ENCODE data around the gene BBC3.
"Not testable (repeated sequence)": the region's sequence is repeated elsewhere in the genome, so short reads cannot be mapped to it uniquely, and the experiment has no call there.

BBC3 gene

GRCh38 chr19:47261946-47262793, 31.2 kb upstream of the BBC3 start:
- not testable (repeated sequence) for H2BK12ac ChIP-seq (ENCODE audit: low read length in 2 of 2); H3K27ac ChIP-seq (ENCODE audit: low read length, poor library complexity, severe bottlenecking); H2AK5ac ChIP-seq (ENCODE audit: low read length, severe bottlenecking); H4K91ac ChIP-seq (ENCODE audit: low read length); H2AFZ ChIP-seq (ENCODE audit: low read depth, low read length); DNase-seq; H4K8ac ChIP-seq (ENCODE audit: low read length); H3K23ac ChIP-seq (ENCODE audit: low read length in 2 of 2); H3K9me3 ChIP-seq (ENCODE audit: control insufficient read depth, low read length); H3K4me3 ChIP-seq (ENCODE audit: insufficient read depth in 1 of 2, low read depth in 1 of 2, low read length in 2 of 2); H3K9ac ChIP-seq (ENCODE audit: low read length); H3K14ac ChIP-seq (ENCODE audit: low read length in 2 of 2); H3K18ac ChIP-seq (ENCODE audit: low read depth in 1 of 2, low read length in 2 of 2); H2BK15ac ChIP-seq (ENCODE audit: low read depth, poor library complexity, severe bottlenecking); H3K4ac ChIP-seq (ENCODE audit: low read depth in 1 of 2, low read length in 2 of 2); H2BK120ac ChIP-seq (ENCODE audit: low read depth, low read length); H2BK5ac ChIP-seq (ENCODE audit: low read depth, low read length, poor library complexity, severe bottlenecking); H3K4me2 ChIP-seq (ENCODE audit: low read length, poor library complexity, severe bottlenecking); H3K27me3 ChIP-seq (ENCODE audit: control insufficient read depth in 1 of 2, insufficient read depth in 1 of 2, low read length in 2 of 2)
- Histone ChIP-seq H3K79me1 (replicated peaks; ENCODE audit: low read length, poor library complexity, severe bottlenecking) (peaks cover 40% of the 10 kb centered on the region), H3K36me3 (ENCODE audit: control insufficient read depth in 1 of 2, insufficient read depth in 2 of 2, low read depth in 1 of 2, low read length in 2 of 2) (peaks cover 69 to 73% of the 10 kb centered on the region in 2 experiments), H3K4me1 (ENCODE audit: control insufficient read depth, insufficient read depth, low read depth, low read length) (peaks cover 16% of the 10 kb centered on the region)
- 97% methylated on average over 11 of the region's 14 CpGs for WGBS

- Histone ChIP-seq H3K14ac (ENCODE audit: low read length in 2 of 2) (peak overlapping the region in 1 of 2 experiments; percentile 28), H3K79me1 (replicated peaks; ENCODE audit: low read length, poor library complexity, severe bottlenecking) (peaks cover 35% of the 10 kb centered on the region), H2AFZ (ENCODE audit: low read depth, low read length) (no peak overlapping the region), H3K36me3 (ENCODE audit: control insufficient read depth in 1 of 2, insufficient read depth in 2 of 2, low read depth in 1 of 2, low read length in 2 of 2) (peaks cover 58 to 60% of the 10 kb centered on the region in 2 experiments), H3K4me1 (ENCODE audit: control insufficient read depth, insufficient read depth, low read depth, low read length) (peaks cover 20% of the 10 kb centered on the region), H3K9ac (ENCODE audit: low read length) (no peak overlapping the region), H3K18ac (ENCODE audit: low read depth in 1 of 2, low read length in 2 of 2) (no peak overlapping the region), H2BK12ac (ENCODE audit: low read length in 2 of 2) (no peak overlapping the region), H3K27ac (ENCODE audit: low read length, poor library complexity, severe bottlenecking) (no peak overlapping the region), H2BK120ac (ENCODE audit: low read depth, low read length) (no peak overlapping the region), H3K4me3 (ENCODE audit: insufficient read depth in 1 of 2, low read depth in 1 of 2, low read length in 2 of 2) (no peak overlapping the region), H4K91ac (ENCODE audit: low read length) (no peak overlapping the region), H3K23ac (ENCODE audit: low read length in 2 of 2) (no peak overlapping the region), H2BK15ac (ENCODE audit: low read depth, poor library complexity, severe bottlenecking) (no peak overlapping the region), H4K8ac (ENCODE audit: low read length) (no peak overlapping the region), H2AK5ac (ENCODE audit: low read length, severe bottlenecking) (no peak overlapping the region), H3K4me2 (ENCODE audit: low read length, poor library complexity, severe bottlenecking) (no peak overlapping the region), H3K4ac (ENCODE audit: low read depth in 1 of 2, low read length in 2 of 2) (no peak overlapping the region), H3K9me3 (ENCODE audit: control insufficient read depth, low read length) (no peaks in the 10 kb centered on the region), H3K27me3 (ENCODE audit: control insufficient read depth in 1 of 2, insufficient read depth in 1 of 2, low read length in 2 of 2) (no peaks in the 10 kb centered on the region), H2BK5ac (ENCODE audit: low read depth, low read length, poor library complexity, severe bottlenecking) (no peak overlapping the region)
- no peak for DNase-seq
- WGBS: 96% methylated on average over 17 of the region's 17 CpGs
Observed at GRCh38 chr19:47260476-47260875, 29.5 kb upstream of the BBC3 start.

- Histone ChIP-seq H4K91ac (ENCODE audit: low read length) (no peak overlapping the region), H2BK15ac (ENCODE audit: low read depth, poor library complexity, severe bottlenecking) (peak overlapping the region; percentile 70), H3K27ac (ENCODE audit: low read length, poor library complexity, severe bottlenecking) (no peak overlapping the region), H2AFZ (ENCODE audit: low read depth, low read length) (no peak overlapping the region), H3K4me1 (ENCODE audit: control insufficient read depth, insufficient read depth, low read depth, low read length) (peaks cover 23% of the 10 kb centered on the region), H3K4me2 (ENCODE audit: low read length, poor library complexity, severe bottlenecking) (no peak overlapping the region), H2BK12ac (ENCODE audit: low read length in 2 of 2) (no peak overlapping the region), H3K4ac (ENCODE audit: low read depth in 1 of 2, low read length in 2 of 2) (no peak overlapping the region), H4K8ac (ENCODE audit: low read length) (peak overlapping the region; percentile 9), H3K18ac (ENCODE audit: low read depth in 1 of 2, low read length in 2 of 2) (no peak overlapping the region), H3K36me3 (ENCODE audit: control insufficient read depth in 1 of 2, insufficient read depth in 2 of 2, low read depth in 1 of 2, low read length in 2 of 2) (peaks cover 44 to 45% of the 10 kb centered on the region in 2 experiments), H3K4me3 (ENCODE audit: insufficient read depth in 1 of 2, low read depth in 1 of 2, low read length in 2 of 2) (no peak overlapping the region), H2BK5ac (ENCODE audit: low read depth, low read length, poor library complexity, severe bottlenecking) (no peak overlapping the region), H3K23ac (ENCODE audit: low read length in 2 of 2) (peak overlapping the region in 1 of 2 experiments; percentile 28), H3K27me3 (ENCODE audit: control insufficient read depth in 1 of 2, insufficient read depth in 1 of 2, low read length in 2 of 2) (no peaks in the 10 kb centered on the region), H2BK120ac (ENCODE audit: low read depth, low read length) (no peak overlapping the region), H3K14ac (ENCODE audit: low read length in 2 of 2) (no peak overlapping the region), H3K9ac (ENCODE audit: low read length) (peak overlapping the region; percentile 93), H2AK5ac (ENCODE audit: low read length, severe bottlenecking) (no peak overlapping the region), H3K9me3 (ENCODE audit: control insufficient read depth, low read length) (no peaks in the 10 kb centered on the region), H3K79me1 (replicated peaks; ENCODE audit: low read length, poor library complexity, severe bottlenecking) (peaks cover 25% of the 10 kb centered on the region)
- WGBS: 92% methylated on average over 6 of the region's 6 CpGs
- no peak for DNase-seq
Observed at GRCh38 chr19:47258895-47259555, 28.0 kb upstream of the BBC3 start.

- no peaks in the 10 kb centered on the region for H3K27me3 ChIP-seq (ENCODE audit: control insufficient read depth in 1 of 2, insufficient read depth in 1 of 2, low read length in 2 of 2)
- 91% methylated on average over 9 of the region's 9 CpGs for WGBS
- no peak overlapping the region for H2BK5ac ChIP-seq (ENCODE audit: low read depth, low read length, poor library complexity, severe bottlenecking)
- H3K9me3 ChIP-seq (ENCODE audit: control insufficient read depth, low read length): no peaks in the 10 kb centered on the region
- no peak overlapping the region for H2AFZ ChIP-seq (ENCODE audit: low read depth, low read length)
- H3K4me3 ChIP-seq (ENCODE audit: insufficient read depth in 1 of 2, low read depth in 1 of 2, low read length in 2 of 2): peak overlapping the region in 1 of 2 experiments; percentile 87
- H2BK120ac ChIP-seq (ENCODE audit: low read depth, low read length): peak overlapping the region; percentile 39
- no peak overlapping the region for H3K4ac ChIP-seq (ENCODE audit: low read depth in 1 of 2, low read length in 2 of 2)
- H3K4me2 ChIP-seq (ENCODE audit: low read length, poor library complexity, severe bottlenecking): no peak overlapping the region
- peaks cover 25% of the 10 kb centered on the region for H3K79me1 ChIP-seq (replicated peaks; ENCODE audit: low read length, poor library complexity, severe bottlenecking)
- no peak overlapping the region for H2BK15ac ChIP-seq (ENCODE audit: low read depth, poor library complexity, severe bottlenecking)
- H2AK5ac ChIP-seq (ENCODE audit: low read length, severe bottlenecking): peak overlapping the region; percentile 71
- H3K36me3 ChIP-seq (ENCODE audit: control insufficient read depth in 1 of 2, insufficient read depth in 2 of 2, low read depth in 1 of 2, low read length in 2 of 2): peaks cover 43 to 44% of the 10 kb centered on the region in 2 experiments
- H2BK12ac ChIP-seq (ENCODE audit: low read length in 2 of 2): no peak overlapping the region
- H3K18ac ChIP-seq (ENCODE audit: low read depth in 1 of 2, low read length in 2 of 2): no peak overlapping the region
- H4K8ac ChIP-seq (ENCODE audit: low read length): no peak overlapping the region
- no peak overlapping the region for H3K14ac ChIP-seq (ENCODE audit: low read length in 2 of 2)
- no peak overlapping the region for H4K91ac ChIP-seq (ENCODE audit: low read length)
- peak overlapping the region; percentile 93 for H3K9ac ChIP-seq (ENCODE audit: low read length)
- no peak for DNase-seq
- peak overlapping the region; percentile 98 for H3K27ac ChIP-seq (ENCODE audit: low read length, poor library complexity, severe bottlenecking)
- no peak overlapping the region for H3K23ac ChIP-seq (ENCODE audit: low read length in 2 of 2)
- peaks cover 26% of the 10 kb centered on the region for H3K4me1 ChIP-seq (ENCODE audit: control insufficient read depth, insufficient read depth, low read depth, low read length)
Observed at GRCh38 chr19:47258434-47258833, 27.4 kb upstream of the BBC3 start.
